BE2C (cell line): Measurements from ENCODE around the gene CRYGC.
"Not testable (repeated sequence)": the region's sequence is repeated elsewhere in the genome, so short reads cannot be mapped to it uniquely, and the experiment has no call there.

Experiments
- DNase-seq: peaks from one replicate; pipeline ENCODE4 v3.0.0-alpha.2; 2020
- H3K27me3 ChIP-seq: fragments of 250-450 bp; sonication (Bioruptor Pico); 2 replicates; pipeline ENCODE4 v1.5.1; 2020; ENCODE audit warnings: mild to moderate bottlenecking
- H3K36me3 ChIP-seq: fragments of 250-450 bp; sonication (Bioruptor Pico); 2 replicates; pipeline ENCODE4 v1.5.1; 2020; ENCODE audit warnings: mild to moderate bottlenecking
- H3K4me1 ChIP-seq: fragments of 250-450 bp; sonication (Bioruptor Pico); 2 replicates; pipeline ENCODE4 v1.5.1; 2020
- H3K4me3 ChIP-seq: 2 replicates; pipeline ENCODE4 v1.5.1; 2011; ENCODE audit warnings: low read depth, low read length
- H3K9me3 ChIP-seq: fragments of 250-450 bp; sonication (Bioruptor Pico); 2 replicates; pipeline ENCODE4 v1.5.1; 2020
- CTCF ChIP-seq: IDR thresholded peaks from 2 replicates; pipeline ENCODE4 v1.5.1; 2012; ENCODE audit warnings: mild to moderate bottlenecking, low read depth, low read length

The CRYGC gene

GRCh38 chr2:208099682-208100470, 29.8 kb downstream of the CRYGC start:
- H3K9me3 ChIP-seq, result no peaks in the 10 kb centered on the region
- no peak for DNase-seq
- no peaks in the 10 kb centered on the region for H3K27me3 ChIP-seq
- TF ChIP-seq CTCF, result no peak
- no peaks in the 10 kb centered on the region for H3K36me3 ChIP-seq
- H3K4me1 ChIP-seq, result no peaks in the 10 kb centered on the region
- H3K4me3 ChIP-seq, result no peak overlapping the region

GRCh38 chr2:208098701-208099100, 30.9 kb downstream of the CRYGC start:
- H3K27me3 ChIP-seq, H3K36me3 ChIP-seq, H3K4me3 ChIP-seq, DNase-seq, H3K4me1 ChIP-seq, H3K9me3 ChIP-seq: not testable (repeated sequence)

DNA sequence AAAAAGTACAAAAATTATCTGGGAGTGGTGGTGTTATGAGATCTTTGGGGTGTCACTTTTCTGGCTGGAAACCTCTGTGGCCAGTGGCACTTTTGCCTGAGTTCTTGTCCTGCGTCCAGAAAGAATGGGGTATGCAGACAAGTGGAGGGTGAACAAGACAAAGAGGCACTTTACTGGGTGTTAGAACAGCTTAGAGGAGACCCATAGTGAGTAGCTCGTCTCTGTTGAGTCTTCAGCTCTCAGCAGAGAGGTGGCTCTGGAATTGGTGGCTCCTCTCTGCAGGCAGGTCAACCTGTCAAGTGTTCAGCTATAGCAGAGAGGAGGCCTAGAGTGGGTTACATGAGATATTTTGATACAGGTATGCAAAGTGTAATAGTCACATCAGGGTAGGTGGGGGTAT, 31.4 kb downstream of the CRYGC start:
- DNase-seq, result no peak
- no peaks in the 10 kb centered on the region for H3K9me3 ChIP-seq
- no peaks in the 10 kb centered on the region for H3K4me1 ChIP-seq
- no peaks in the 10 kb centered on the region for H3K36me3 ChIP-seq
- no peak for TF ChIP-seq CTCF
- H3K4me3 ChIP-seq, result no peak overlapping the region
- H3K27me3 ChIP-seq, result no peaks in the 10 kb centered on the region

- H3K4me1 ChIP-seq, result no peaks in the 10 kb centered on the region
- no peak for DNase-seq
- H3K27me3 ChIP-seq, result no peaks in the 10 kb centered on the region
- no peaks in the 10 kb centered on the region for H3K9me3 ChIP-seq
- no peaks in the 10 kb centered on the region for H3K36me3 ChIP-seq
- H3K4me3 ChIP-seq, result no peak overlapping the region
- TF ChIP-seq CTCF, result no peak
Observed at GRCh38 chr2:208097801-208098200, 31.8 kb downstream of the CRYGC start.

- no peak overlapping the region for H3K4me3 ChIP-seq
- H3K36me3 ChIP-seq, result no peaks in the 10 kb centered on the region
- TF ChIP-seq CTCF, result no peak
- H3K9me3 ChIP-seq, result no peaks in the 10 kb centered on the region
- peaks cover under 1% of the 10 kb centered on the region; the same call in 1 of the 2 replicates for H3K4me1 ChIP-seq
- no peaks in the 10 kb centered on the region for H3K27me3 ChIP-seq
- no peak for DNase-seq
Observed at GRCh38 chr2:208097313-208097712, 32.3 kb downstream of the CRYGC start.

- no peak for DNase-seq
- no peak overlapping the region for H3K4me3 ChIP-seq
- no peaks in the 10 kb centered on the region for H3K27me3 ChIP-seq
- no peaks in the 10 kb centered on the region for H3K36me3 ChIP-seq
- peaks cover 4% of the 10 kb centered on the region; the same call in 1 of the 2 replicates for H3K4me1 ChIP-seq
- H3K9me3 ChIP-seq, result no peaks in the 10 kb centered on the region
- TF ChIP-seq CTCF, result no peak
Observed at GRCh38 chr2:208096080-208096479, 33.5 kb downstream of the CRYGC start.
